Epidermal melanocyte (primary cell): Measurements from ENCODE around the gene BEX5.
"Not testable (repeated sequence)": the region's sequence is repeated elsewhere in the genome, so short reads cannot be mapped to it uniquely, and the experiment has no call there.

ENCODE experiments used
- DNase-seq: peaks from one replicate; pipeline ENCODE4 v3.0.0; 2011; ENCODE audit warnings: low spot score; ENCODE audit not compliant: insufficient read length

BEX5 gene

GRCh38 chrX:102155806-102156179 is at the start of gene BEX5:
TSS of gene BEX5 (minus strand) at chrX:102155977. CDS start at chrX:102154265, 1,712 bp downstream.
- no peak for DNase-seq

DNA sequence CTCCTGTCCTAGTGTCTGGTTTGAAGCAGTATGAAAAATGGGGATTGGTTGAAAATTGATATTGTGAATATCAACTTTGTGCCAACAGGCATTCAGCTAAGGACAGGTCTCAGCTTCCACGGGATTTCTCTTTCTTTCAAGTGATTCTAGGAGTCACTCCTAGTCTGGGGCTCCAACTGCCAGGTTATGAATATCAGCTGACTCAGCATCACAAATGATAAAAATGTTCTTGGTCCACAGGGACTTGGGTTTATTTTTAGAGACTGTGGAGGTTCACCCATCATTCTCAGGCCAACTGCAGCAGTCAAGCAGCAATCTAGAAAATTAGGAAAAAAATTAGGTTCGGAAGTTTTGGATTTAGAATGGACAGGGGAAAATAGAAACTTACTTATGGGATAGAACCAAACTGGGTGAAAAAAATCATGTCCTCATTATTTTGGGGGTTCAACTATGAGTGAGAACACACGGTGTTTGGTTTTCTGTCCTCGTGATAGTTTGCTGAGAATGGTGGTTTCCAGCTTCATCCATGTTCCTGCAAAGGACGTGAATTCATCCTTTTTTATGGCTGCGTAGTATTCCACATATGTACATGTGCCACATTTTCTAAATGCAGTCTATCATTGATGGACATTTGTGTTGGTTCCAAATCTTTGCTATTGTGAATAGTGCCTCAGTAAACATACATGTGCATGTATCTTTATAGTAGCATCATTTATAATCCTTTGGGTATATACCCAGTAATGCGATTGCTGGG is 30.4 kb upstream of the BEX5 start:
- no peak for DNase-seq

GRCh38 chrX:102154900-102155805 is 624 bp downstream of the BEX5 start:
- no peak for DNase-seq

GRCh38 chrX:102154218-102154860 is 1.4 kb downstream of the BEX5 start:
- DNase-seq, result no peak

DNA sequence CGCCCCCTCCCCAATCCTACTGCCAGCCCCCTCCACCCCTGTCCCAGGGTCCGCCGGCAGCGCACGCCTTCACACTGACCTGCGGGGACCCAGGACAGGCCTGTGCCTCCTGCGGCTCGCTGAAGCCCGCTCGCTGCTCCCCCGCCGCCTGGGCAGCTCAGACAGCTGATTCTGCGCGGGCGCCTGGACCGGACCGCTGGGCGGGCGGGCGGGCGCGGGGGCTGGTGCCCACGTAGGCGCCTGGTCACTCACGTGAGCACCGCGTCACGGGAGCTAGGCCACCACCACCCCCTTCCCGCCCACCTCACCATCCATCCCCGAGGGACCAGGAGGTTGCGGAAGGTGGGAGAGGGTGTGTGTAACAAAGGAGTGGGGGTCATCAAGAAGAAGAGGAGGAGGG is 13.5 kb downstream of the BEX5 start, which contains the start of gene TCEAL6:
TCEAL6 (minus strand) TSS at position 208 of the 400 bp plus-strand sequence.
- DNase-seq, result not testable (repeated sequence)

GRCh38 chrX:102141631-102142030 is 14.1 kb downstream of the BEX5 start:
- DNase-seq, result not testable (repeated sequence)

- not testable (repeated sequence) for DNase-seq
These were observed 14.9 kb downstream of the BEX5 start for GRCh38 chrX:102140876-102141275.

- DNase-seq, result no peak
These were observed 17.7 kb downstream of the BEX5 start for GRCh38 chrX:102138064-102138463.

DNA sequence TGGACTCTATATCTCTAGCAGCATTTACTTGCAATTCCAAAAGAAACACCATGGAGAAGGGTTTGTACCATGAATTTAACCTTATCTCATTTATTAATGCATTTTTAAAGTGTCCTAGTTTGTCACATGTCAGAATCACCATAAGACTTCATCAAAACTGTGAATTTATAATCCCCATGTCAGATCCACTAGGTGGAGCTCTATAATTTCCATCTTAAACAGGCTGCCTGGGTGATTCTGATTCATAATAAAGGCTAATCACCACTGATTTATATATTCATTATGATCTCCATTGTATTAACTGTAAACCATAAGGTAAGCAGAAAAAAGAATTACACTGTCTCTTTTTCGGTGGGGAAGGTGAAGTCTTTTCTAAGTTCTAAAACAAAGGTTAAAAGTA is 26.3 kb downstream of the BEX5 start:
- no peak for DNase-seq

GRCh38 chrX:102126863-102127262 is 28.9 kb downstream of the BEX5 start:
- DNase-seq, result no peak

GRCh38 chrX:102126080-102126818 is 29.5 kb downstream of the BEX5 start:
- not testable (repeated sequence) for DNase-seq

- DNase-seq, result not testable (repeated sequence)
These were observed 30.3 kb downstream of the BEX5 start, which contains the start of gene TCEAL2 for GRCh38 chrX:102125436-102125835. TSS of gene TCEAL2 (plus strand) at chrX:102125679. CDS start at chrX:102126831, 1,152 bp downstream.

DNA sequence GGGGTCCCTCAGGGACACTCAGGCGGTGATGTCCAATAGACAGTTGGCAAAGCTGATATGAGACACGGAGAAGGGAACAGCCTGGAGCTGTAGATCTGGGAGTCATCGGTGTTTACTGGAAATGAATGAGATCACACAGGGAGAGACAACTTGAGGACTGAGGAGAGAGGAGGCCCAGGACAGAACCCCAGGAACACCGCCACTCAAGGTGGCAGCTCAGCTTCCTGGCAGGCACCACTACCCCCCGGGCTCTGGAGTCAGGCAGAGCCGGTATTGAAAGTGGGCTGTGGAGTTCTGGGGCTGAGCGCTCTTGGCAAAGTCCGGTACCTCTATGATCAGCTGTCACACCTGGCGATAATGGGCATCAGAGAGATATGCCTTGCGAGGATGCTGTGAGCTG is 30.8 kb downstream of the BEX5 start:
- DNase-seq, result not testable (repeated sequence)

GRCh38 chrX:102115748-102116147 is 40.0 kb downstream of the BEX5 start:
- DNase-seq, result no peak

DNA sequence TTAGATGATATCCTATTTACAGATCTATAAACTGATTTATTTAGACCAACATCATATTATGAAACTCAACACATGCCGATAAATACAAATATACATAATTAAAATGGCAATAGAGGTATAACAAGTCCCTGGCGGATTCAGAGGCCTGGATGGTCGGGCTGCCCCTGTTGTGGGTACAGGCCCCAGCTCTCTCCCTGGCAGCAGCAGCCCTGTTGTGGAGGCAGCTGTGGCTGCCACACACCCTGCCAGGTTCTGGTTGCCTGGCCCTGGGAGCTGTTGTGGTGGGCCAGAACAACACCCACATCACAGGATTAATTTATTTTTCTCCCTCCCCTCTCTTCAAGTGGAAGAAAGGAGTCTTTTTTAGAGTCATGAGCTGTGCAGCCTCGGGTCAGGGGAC is 42.4 kb downstream of the BEX5 start:
- DNase-seq, result no peak
